ENCODE data around the gene GEMIN5. TPM values are rescaled to one million over a fixed set of nuclear protein-coding genes. Genes with fewer than 3 reads are reported as not detected.

GEMIN5 gene
- total RNA-seq, 1 experiment from 2014 or later = 30.5 TPM

- H3K4me1 Mint-ChIP-seq (ENCODE audit: low read depth, unreplicated experiment) = no peaks in the 10 kb centered on the region
- intact Hi-C loops (cut with micrococcal nuclease; ENCODE audit: unreplicated experiment) = no loop called here
- H3K27me3 Mint-ChIP-seq (ENCODE audit: unreplicated experiment) = no peaks in the 10 kb centered on the region
- peaks cover 7% of the 10 kb centered on the region for H3K9me3 Mint-ChIP-seq (ENCODE audit: low read depth, unreplicated experiment)
- DNase-seq = no peak
- no peak overlapping the region for H3K4me3 Mint-ChIP-seq (ENCODE audit: low read depth, unreplicated experiment)
- TF ChIP-seq CTCF (IDR thresholded peaks at IDR 0.05; ENCODE audit: unreplicated experiment) = no peak
- CTCF ChIA-PET = no interaction called here
- H3K36me3 Mint-ChIP-seq (ENCODE audit: insufficient read depth, unreplicated experiment) = peaks cover 33% of the 10 kb centered on the region
- no peak overlapping the region for H3K27ac Mint-ChIP-seq (ENCODE audit: unreplicated experiment)
- BruUV-seq (replicated peaks) = no TSS peak
Measured at GRCh38 chr5:154881986-154882385, 56.0 kb downstream of the GEMIN5 start.

GRCh38 chr5:154878642-154879335 lies 59.2 kb downstream of the GEMIN5 start:
- no peaks in the 10 kb centered on the region for H3K9me3 Mint-ChIP-seq (ENCODE audit: low read depth, unreplicated experiment)
- intact Hi-C loops (cut with micrococcal nuclease; ENCODE audit: unreplicated experiment) = no loop called here
- TF ChIP-seq CTCF (IDR thresholded peaks at IDR 0.05; ENCODE audit: unreplicated experiment) = no peak
- no peaks in the 10 kb centered on the region for H3K27me3 Mint-ChIP-seq (ENCODE audit: unreplicated experiment)
- H3K27ac Mint-ChIP-seq (ENCODE audit: unreplicated experiment) = no peak overlapping the region
- peaks cover 34% of the 10 kb centered on the region for H3K36me3 Mint-ChIP-seq (ENCODE audit: insufficient read depth, unreplicated experiment)
- no peaks in the 10 kb centered on the region for H3K4me1 Mint-ChIP-seq (ENCODE audit: low read depth, unreplicated experiment)
- BruUV-seq (replicated peaks) = no TSS peak
- H3K4me3 Mint-ChIP-seq (ENCODE audit: low read depth, unreplicated experiment) = no peak overlapping the region
- CTCF ChIA-PET = no interaction called here
- no peak for DNase-seq

- no TSS peak for BruUV-seq (replicated peaks)
- Mint-ChIP-seq H3K27ac (ENCODE audit: unreplicated experiment) (no peak overlapping the region), H3K9me3 (ENCODE audit: low read depth, unreplicated experiment) (no peaks in the 10 kb centered on the region), H3K4me1 (ENCODE audit: low read depth, unreplicated experiment) (no peaks in the 10 kb centered on the region), H3K36me3 (ENCODE audit: insufficient read depth, unreplicated experiment) (peaks cover 35% of the 10 kb centered on the region), H3K27me3 (ENCODE audit: unreplicated experiment) (no peaks in the 10 kb centered on the region), H3K4me3 (ENCODE audit: low read depth, unreplicated experiment) (no peak overlapping the region)
- no peak for DNase-seq
- intact Hi-C loops (cut with micrococcal nuclease; ENCODE audit: unreplicated experiment) = no loop called here
- CTCF ChIA-PET = no interaction called here
- no peak for TF ChIP-seq CTCF (IDR thresholded peaks at IDR 0.05; ENCODE audit: unreplicated experiment)
Measured at GRCh38 chr5:154873791-154874331, 64.2 kb downstream of the GEMIN5 start.

- Mint-ChIP-seq H3K36me3 (ENCODE audit: insufficient read depth, unreplicated experiment) (peaks cover 44% of the 10 kb centered on the region), H3K27me3 (ENCODE audit: unreplicated experiment) (no peaks in the 10 kb centered on the region), H3K9me3 (ENCODE audit: low read depth, unreplicated experiment) (no peaks in the 10 kb centered on the region), H3K4me3 (ENCODE audit: low read depth, unreplicated experiment) (no peak overlapping the region), H3K27ac (ENCODE audit: unreplicated experiment) (no peak overlapping the region), H3K4me1 (ENCODE audit: low read depth, unreplicated experiment) (no peaks in the 10 kb centered on the region)
- BruUV-seq (replicated peaks) = no TSS peak
- DNase-seq = no peak
- TF ChIP-seq CTCF (IDR thresholded peaks at IDR 0.05; ENCODE audit: unreplicated experiment) = no peak
- intact Hi-C loops (cut with micrococcal nuclease; ENCODE audit: unreplicated experiment) = no loop called here
- CTCF ChIA-PET = no interaction called here
Measured at GRCh38 chr5:154871734-154872133, 66.3 kb downstream of the GEMIN5 start.
